Erythroblast (primary cell): ENCODE data around the gene DUSP9.

Source experiments
- GATA1 ChIP-seq: IDR thresholded peaks from 2 replicates; pipeline ENCODE4 v1.6.1; 2011; ENCODE audit warnings: low read depth, mild to moderate bottlenecking, control low read depth, low read length, moderate library complexity
- POLR2A ChIP-seq: IDR thresholded peaks from 2 replicates; pipeline ENCODE4 v1.6.1; 2011; ENCODE audit warnings: mild to moderate bottlenecking, low read length

- TF ChIP-seq POLR2A (no peak), GATA1 (no peak)
These were observed 2.3 kb downstream of the DUSP9 start for GRCh38 chrX:153649178-153649914.
